Measurements from ENCODE around the gene RETREG3.
A peak's percentile ranks its signal among the peaks of the same experiment; 100 is the strongest.

RETREG3 gene, protein sequence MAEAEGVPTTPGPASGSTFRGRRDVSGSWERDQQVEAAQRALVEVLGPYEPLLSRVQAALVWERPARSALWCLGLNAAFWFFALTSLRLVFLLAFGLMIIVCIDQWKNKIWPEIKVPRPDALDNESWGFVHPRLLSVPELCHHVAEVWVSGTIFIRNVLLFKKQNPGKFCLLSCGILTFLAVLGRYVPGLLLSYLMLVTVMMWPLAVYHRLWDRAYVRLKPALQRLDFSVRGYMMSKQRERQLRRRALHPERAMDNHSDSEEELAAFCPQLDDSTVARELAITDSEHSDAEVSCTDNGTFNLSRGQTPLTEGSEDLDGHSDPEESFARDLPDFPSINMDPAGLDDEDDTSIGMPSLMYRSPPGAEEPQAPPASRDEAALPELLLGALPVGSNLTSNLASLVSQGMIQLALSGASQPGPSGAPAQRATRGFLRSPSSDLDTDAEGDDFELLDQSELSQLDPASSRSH

DNA sequence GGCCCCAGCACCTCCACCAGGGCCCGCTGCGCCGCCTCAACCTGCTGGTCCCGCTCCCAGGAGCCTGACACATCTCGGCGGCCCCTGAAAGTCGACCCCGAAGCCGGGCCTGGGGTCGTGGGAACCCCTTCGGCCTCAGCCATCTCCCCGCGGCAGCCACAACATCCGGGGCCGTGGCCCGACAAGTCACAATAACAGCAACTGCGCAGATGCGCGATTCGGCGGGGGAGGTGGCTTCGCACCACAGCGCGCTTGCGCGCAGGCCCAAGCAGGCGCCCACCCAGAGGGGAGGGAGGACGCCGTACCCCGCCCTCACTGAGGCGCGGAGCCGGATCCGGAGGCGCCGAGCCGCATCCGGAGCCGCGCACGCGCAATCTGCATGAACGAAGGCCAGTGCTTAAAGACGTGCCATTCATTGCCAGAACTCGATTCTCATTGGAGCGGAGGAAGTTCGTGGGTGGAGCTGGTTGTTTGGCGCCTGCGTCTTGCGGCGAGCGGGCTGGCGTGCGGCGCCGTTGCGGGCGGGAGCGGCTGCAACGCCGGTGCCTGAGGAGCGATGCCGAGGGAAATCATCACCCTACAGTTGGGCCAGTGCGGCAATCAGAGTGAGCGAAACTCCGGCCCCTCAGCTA, at the start of gene RETREG3, which contains the start of gene TUBG1:
RETREG3 (minus strand) TSS at position 193 of the 632 bp plus-strand sequence; CDS start at position 143, 50 bp downstream.
TUBG1 (plus strand) TSS at position 502 of the 632 bp plus-strand sequence; CDS start at position 557, 55 bp downstream.
- TF ChIP-seq, protein P1, sequence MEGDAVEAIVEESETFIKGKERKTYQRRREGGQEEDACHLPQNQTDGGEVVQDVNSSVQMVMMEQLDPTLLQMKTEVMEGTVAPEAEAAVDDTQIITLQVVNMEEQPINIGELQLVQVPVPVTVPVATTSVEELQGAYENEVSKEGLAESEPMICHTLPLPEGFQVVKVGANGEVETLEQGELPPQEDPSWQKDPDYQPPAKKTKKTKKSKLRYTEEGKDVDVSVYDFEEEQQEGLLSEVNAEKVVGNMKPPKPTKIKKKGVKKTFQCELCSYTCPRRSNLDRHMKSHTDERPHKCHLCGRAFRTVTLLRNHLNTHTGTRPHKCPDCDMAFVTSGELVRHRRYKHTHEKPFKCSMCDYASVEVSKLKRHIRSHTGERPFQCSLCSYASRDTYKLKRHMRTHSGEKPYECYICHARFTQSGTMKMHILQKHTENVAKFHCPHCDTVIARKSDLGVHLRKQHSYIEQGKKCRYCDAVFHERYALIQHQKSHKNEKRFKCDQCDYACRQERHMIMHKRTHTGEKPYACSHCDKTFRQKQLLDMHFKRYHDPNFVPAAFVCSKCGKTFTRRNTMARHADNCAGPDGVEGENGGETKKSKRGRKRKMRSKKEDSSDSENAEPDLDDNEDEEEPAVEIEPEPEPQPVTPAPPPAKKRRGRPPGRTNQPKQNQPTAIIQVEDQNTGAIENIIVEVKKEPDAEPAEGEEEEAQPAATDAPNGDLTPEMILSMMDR (conservative IDR thresholded peaks at IDR 0.05): no peak; the same call in 1 of the 2 replicates
- TF ChIP-seq ZFX (IDR thresholded peaks at IDR 0.05): peak; percentile 64; the same call in 1 of the 2 replicates
- H3K27ac ChIP-seq: peak within 1 kb of the TSS; percentile 95

DNA sequence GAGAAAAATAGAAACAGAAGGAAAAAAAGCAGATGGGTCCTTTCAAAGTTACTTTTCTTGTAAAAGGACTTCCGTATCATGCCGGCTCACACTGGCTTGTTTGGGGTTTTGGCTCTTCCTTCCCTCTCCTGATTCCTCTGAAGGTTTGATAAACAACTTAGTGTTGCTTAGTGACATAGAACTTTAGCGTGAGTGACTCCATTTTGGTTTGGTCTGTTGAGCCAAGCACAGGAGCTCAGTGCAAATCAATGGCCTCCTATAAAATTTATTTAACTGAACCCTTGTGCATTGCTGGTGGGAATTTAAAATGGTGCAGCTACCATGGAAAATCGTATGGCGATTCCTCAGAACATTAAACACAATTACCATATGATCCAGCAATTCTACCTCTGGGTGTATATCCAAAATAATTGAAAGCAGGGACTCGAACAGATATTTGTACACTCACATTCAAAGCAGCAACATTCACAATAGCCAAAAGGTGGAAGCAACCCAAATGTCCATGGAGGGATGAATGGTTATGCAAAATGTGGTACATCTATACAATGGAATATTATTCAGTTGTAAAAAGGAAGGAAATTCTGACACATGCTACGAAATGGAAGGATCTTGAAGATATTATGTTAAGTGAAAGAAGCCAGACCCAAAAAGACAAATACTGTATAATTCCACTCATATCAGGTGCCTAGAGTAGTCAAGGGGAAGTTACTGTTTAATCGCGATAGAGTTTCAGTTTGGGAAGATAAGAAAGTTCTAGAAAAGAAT, 48.8 kb upstream of the RETREG3 start:
- H3K27ac ChIP-seq: no peak overlapping the region
- TF ChIP-seq ZFX (IDR thresholded peaks at IDR 0.05): no peak
- TF ChIP-seq, protein P1 (conservative IDR thresholded peaks at IDR 0.05): no peak

DNA sequence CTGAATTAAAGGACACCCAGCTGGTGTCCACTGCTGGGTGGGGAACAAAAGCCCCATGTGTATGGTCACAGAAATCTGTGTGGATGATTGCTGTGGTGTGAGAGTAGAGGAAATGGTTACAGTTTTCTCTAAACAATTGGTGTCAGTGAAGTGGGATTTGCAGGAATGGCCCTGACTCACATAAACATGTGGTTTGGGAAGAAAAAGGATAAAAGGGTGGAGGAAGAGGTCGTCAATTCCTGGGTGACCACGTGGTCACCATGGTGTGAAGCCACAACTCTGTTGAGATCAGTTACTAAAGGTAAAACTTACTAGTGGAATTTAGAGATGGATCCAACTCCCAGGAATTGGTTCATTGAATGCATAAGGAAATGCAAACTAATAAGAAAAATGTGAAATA, 46.4 kb upstream of the RETREG3 start:
- TF ChIP-seq, protein P1 (conservative IDR thresholded peaks at IDR 0.05): no peak
- TF ChIP-seq ZFX (IDR thresholded peaks at IDR 0.05): no peak
- H3K27ac ChIP-seq: no peak overlapping the region

DNA sequence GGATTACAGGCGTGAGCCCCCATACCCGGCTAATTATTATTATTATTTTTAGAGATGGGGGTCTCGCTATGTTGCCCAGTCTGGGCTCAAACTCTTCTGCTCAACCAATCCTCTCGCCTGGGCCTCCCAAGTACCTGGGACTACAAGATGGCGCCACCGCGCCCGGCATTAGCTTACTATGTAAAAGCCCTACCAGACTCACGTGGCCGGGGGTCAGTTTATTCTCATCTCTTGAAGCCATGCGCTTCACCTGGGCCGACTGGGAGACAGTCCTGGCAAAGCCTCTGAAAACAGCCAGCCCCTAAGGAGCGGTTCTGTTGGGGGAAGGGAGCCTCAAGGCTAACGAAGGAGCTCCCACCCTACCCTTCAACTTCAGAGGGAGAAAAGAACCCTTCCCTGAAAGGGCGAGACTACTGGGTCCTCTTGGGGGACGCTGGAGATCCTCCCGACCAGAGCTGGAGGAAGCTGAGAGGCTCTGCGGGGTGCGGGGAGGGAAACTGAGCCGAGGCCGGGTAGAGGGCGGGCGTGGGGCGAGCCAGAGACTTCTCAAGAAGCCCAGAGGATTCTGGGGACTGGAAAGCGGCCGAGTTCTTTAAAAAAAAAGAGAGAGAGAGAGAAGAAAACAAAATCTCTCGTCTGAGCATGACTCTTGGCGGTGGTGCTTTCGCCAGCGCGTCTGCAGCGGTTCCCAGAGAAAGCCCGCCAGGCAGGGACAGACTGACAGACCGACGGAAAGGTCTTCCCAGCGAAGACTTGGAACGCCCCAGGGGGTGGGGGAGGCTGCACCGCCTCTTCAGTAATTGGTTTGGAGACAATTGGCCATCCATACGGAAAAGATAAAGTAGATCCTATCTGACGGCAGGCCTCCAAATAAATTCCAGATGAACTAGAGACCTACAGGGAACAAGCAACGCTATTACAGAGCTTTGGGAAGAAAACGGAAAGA, 44.3 kb upstream of the RETREG3 start:
- TF ChIP-seq, protein P1 (conservative IDR thresholded peaks at IDR 0.05): no peak
- TF ChIP-seq ZFX (IDR thresholded peaks at IDR 0.05): no peak
- H3K27ac ChIP-seq: no peak overlapping the region

DNA sequence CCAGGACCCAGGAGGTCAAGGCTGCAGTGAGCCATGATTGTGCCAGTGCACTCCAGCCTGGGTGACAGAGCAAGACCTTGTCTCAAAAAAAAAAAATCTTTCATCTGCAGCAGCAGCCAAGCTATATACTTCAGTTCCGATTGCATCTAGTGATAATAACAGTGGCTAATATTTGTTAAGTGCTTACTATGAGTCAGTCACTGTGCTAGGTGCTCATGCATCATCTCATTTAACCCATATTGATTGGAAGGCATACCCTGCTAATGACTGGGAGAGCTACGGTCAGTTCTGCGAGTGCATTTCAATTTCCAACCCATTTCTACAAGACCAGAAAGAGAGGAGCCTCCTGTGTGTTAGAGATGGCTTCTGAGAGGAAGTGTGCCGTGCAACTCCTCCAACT, 42.2 kb upstream of the RETREG3 start:
- no peak overlapping the region for H3K27ac ChIP-seq
- no peak for TF ChIP-seq ZFX (IDR thresholded peaks at IDR 0.05)
- TF ChIP-seq, protein P1 (conservative IDR thresholded peaks at IDR 0.05): no peak

DNA sequence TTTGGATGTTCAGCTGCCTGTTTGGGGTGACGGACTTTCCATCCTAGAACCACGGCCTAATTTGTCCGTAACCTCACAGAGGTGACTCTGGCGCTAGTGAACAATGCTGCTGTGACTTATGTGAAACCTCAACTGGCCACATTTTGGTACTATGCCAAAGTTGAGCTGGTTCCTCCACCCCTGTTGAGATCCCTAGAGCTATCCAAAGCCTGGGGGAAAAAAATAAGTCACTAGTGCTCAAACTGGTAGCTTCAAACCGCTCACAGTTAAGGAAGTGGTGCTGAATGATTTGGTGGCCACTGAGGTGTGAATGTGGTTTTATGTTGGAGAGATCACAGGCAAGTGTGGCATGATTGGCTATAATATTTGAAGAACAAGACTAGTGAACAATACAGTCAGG, 38.6 kb upstream of the RETREG3 start:
- TF ChIP-seq, protein P1 (conservative IDR thresholded peaks at IDR 0.05): no peak
- TF ChIP-seq ZFX (IDR thresholded peaks at IDR 0.05): no peak
- no peak overlapping the region for H3K27ac ChIP-seq

Measured in C4-2B (cell line).